Motor neuron (in vitro differentiated cells): Measurements from ENCODE around the gene CHST12. TPM values are rescaled to one million over a fixed set of nuclear protein-coding genes. Genes with fewer than 3 reads are reported as not detected.
"Not testable (repeated sequence)": the region's sequence is repeated elsewhere in the genome, so short reads cannot be mapped to it uniquely, and the experiment has no call there.

ENCODE experiments used
- ATAC-seq, 8 experiments: fragments of 200-7000 bp; cut with Tn5 transposase; replicated peaks in 6 of 8; 2 replicates each; pipeline ENCODE4 v1.8.0; 2021; ENCODE audit warnings: mild to moderate bottlenecking in 8 of 8, moderate library complexity in 8 of 8
- H3K27ac ChIP-seq, 2 donors: fragments of 250-450 bp; sonication (Bioruptor Pico); 2 replicates each; pipeline ENCODE4 v1.9.0; 2021; ENCODE audit warnings: antibody characterized with exemption in 2 of 2, mild to moderate bottlenecking in 2 of 2, moderate library complexity in 1 of 2
- H3K4me1 ChIP-seq, 2 donors: fragments of 250-450 bp; sonication (Bioruptor Pico); replicated peaks in 1 of 2; 2 replicates each; pipeline ENCODE4 v1.6.1; 2021; ENCODE audit warnings: antibody characterized with exemption in 2 of 2, mild to moderate bottlenecking in 2 of 2, moderate library complexity in 1 of 2
- H3K4me3 ChIP-seq, 5 donors: fragments of 250-450 bp; sonication (Bioruptor Pico); 2 replicates each; pipeline ENCODE4 v1.9.0; 2021; ENCODE audit warnings: antibody characterized with exemption in 5 of 5, mild to moderate bottlenecking in 5 of 5, moderate library complexity in 4 of 5
- WGBS, 10 experiments: fragments of 450-650 bp; shearing (Covaris generic); methylation state at CpG; one replicate each; pipeline ENCODE4 v1.0.0; 2022; 5-methylcytosine and 5-hydroxymethylcytosine counted together
- in situ Hi-C, 9 experiments: fragments of 400-800 bp; cut with MboI; loops; one replicate each; pipeline ENCODE4 v1.15.0; 2021; ENCODE audit warnings: low sequenced_read_pairs in 9 of 9, low pct_unique_long_range_greater_than_20kb in 2 of 9; ENCODE audit not compliant: unreplicated experiment in 9 of 9
- total RNA-seq, 8 experiments: library from RNA; unstranded; fragments of 300-600 nt; gene quantifications; 2 replicates each; pipeline versions ENCODE4 v1.2.3 to v1.2.4, GENCODE V29; 2022

CHST12 gene
- total RNA-seq, 8 experiments from 2014 or later = 4.0 to 10.4 (median 7.3) TPM

- WGBS, 10 experiments = 50 to 100% (median 96%) methylated on average over 1 to 5 of the region's 5 CpGs; no CpG with 5 or more reads in 1 of the 10 experiments
- in situ Hi-C loops = no loop called here
- H3K4me3 ChIP-seq = no peak overlapping the region
- no peak overlapping the region for H3K27ac ChIP-seq
- H3K4me1 ChIP-seq = peaks cover 0 to 5% of the 10 kb centered on the region in 2 donors
- no peak for ATAC-seq
Measured at GRCh38 chr7:2416063-2416462, 12.7 kb downstream of the CHST12 start.

GRCh38 chr7:2416650-2417049, 13.2 kb downstream of the CHST12 start:
- in situ Hi-C loops = no loop called here
- ATAC-seq = no peak
- 68 to 100% (median 85%) methylated on average over 2 to 6 of the region's 6 CpGs; no CpG with 5 or more reads in 1 of the 10 experiments for WGBS, 10 experiments
- Histone ChIP-seq H3K27ac (no peak overlapping the region), H3K4me3 (no peak overlapping the region), H3K4me1 (peaks cover 0 to 5% of the 10 kb centered on the region in 2 donors)

- 93 to 100% methylated on average over 2 to 3 of the region's 3 CpGs; no CpG with 5 or more reads in 8 of the 10 experiments for WGBS, 10 experiments
- ATAC-seq, H3K4me3 ChIP-seq, H3K27ac ChIP-seq, H3K4me1 ChIP-seq, in situ Hi-C loops: not testable (repeated sequence)
Measured at GRCh38 chr7:2417178-2417577, 13.8 kb downstream of the CHST12 start.

- ATAC-seq = peak in 3 of 8 experiments; percentile 79 to 97 (median 93)
- no peak overlapping the region for H3K27ac ChIP-seq
- 0 to 100% (median 81%) methylated on average over 1 to 11 of the region's 15 CpGs; no CpG with 5 or more reads in 3 of the 10 experiments for WGBS, 10 experiments
- H3K4me3 ChIP-seq = no peak overlapping the region
- H3K4me1 ChIP-seq = peaks cover 0 to under 1% of the 10 kb centered on the region in 2 donors
- in situ Hi-C loops = no loop called here
Measured at GRCh38 chr7:2417981-2418481, 14.6 kb downstream of the CHST12 start.

- no peak overlapping the region for H3K4me3 ChIP-seq
- WGBS, 10 experiments = 20 to 100% (median 95%) methylated on average over 1 to 6 of the region's 7 CpGs; no CpG with 5 or more reads in 2 of the 10 experiments
- H3K27ac ChIP-seq = no peak overlapping the region
- ATAC-seq = no peak
- no peaks in the 10 kb centered on the region for H3K4me1 ChIP-seq
- in situ Hi-C loops = no loop called here
Measured at GRCh38 chr7:2420216-2420933, 17.0 kb downstream of the CHST12 start.

- WGBS, 10 experiments = 76 to 100% (median 87%) methylated on average over 2 to 8 of the region's 9 CpGs
- in situ Hi-C loops = no loop called here
- no peak for ATAC-seq
- Histone ChIP-seq H3K27ac (no peak overlapping the region), H3K4me1 (no peaks in the 10 kb centered on the region), H3K4me3 (no peak overlapping the region)
Measured at GRCh38 chr7:2421943-2422310, 18.5 kb downstream of the CHST12 start.

- Histone ChIP-seq H3K4me3 (no peak overlapping the region), H3K4me1 (no peaks in the 10 kb centered on the region), H3K27ac (no peak overlapping the region)
- in situ Hi-C loops = no loop called here
- 60 to 93% (median 76%) methylated on average over 1 to 6 of the region's 10 CpGs; no CpG with 5 or more reads in 3 of the 10 experiments for WGBS, 10 experiments
- ATAC-seq = no peak
Measured at GRCh38 chr7:2425749-2426148, 22.3 kb downstream of the CHST12 start.

- H3K27ac ChIP-seq = no peak overlapping the region
- ATAC-seq = peak in 1 of 8 experiments; percentile 41
- no peaks in the 10 kb centered on the region for H3K4me1 ChIP-seq
- H3K4me3 ChIP-seq = no peak overlapping the region
- WGBS, 10 experiments = 71 to 100% (median 90%) methylated on average over 1 to 2 of the region's 3 CpGs; no CpG with 5 or more reads in 4 of the 10 experiments
- in situ Hi-C loops = no loop called here
Measured at GRCh38 chr7:2431260-2431867, 28.0 kb downstream of the CHST12 start.

GRCh38 chr7:2432910-2433712, 29.7 kb downstream of the CHST12 start:
- Histone ChIP-seq H3K4me3 (no peak overlapping the region), H3K27ac (no peak overlapping the region), H3K4me1 (no peaks in the 10 kb centered on the region)
- 60 to 100% (median 97%) methylated on average over 1 to 19 of the region's 85 CpGs; no CpG with 5 or more reads in 3 of the 10 experiments for WGBS, 10 experiments
- no peak for ATAC-seq
- in situ Hi-C loops = no loop called here

- WGBS, 10 experiments = 75 to 100% (median 94%) methylated on average over 2 to 18 of the region's 42 CpGs; no CpG with 5 or more reads in 2 of the 10 experiments
- in situ Hi-C loops = no loop called here
- ATAC-seq = no peak
- no peak overlapping the region for H3K27ac ChIP-seq
- no peaks in the 10 kb centered on the region for H3K4me1 ChIP-seq
- H3K4me3 ChIP-seq = no peak overlapping the region
Measured at GRCh38 chr7:2433713-2434550, 30.5 kb downstream of the CHST12 start.

GRCh38 chr7:2435146-2435545, 31.7 kb downstream of the CHST12 start:
- H3K27ac ChIP-seq = no peak overlapping the region
- in situ Hi-C loops = no loop called here
- H3K4me1 ChIP-seq = no peaks in the 10 kb centered on the region
- no peak for ATAC-seq
- no peak overlapping the region for H3K4me3 ChIP-seq
- WGBS, 10 experiments = 79 to 100% (median 88%) methylated on average over 1 to 5 of the region's 5 CpGs; no CpG with 5 or more reads in 1 of the 10 experiments

GRCh38 chr7:2436341-2437104, 33.1 kb downstream of the CHST12 start:
- in situ Hi-C loops = no loop called here
- H3K27ac ChIP-seq = no peak overlapping the region
- H3K4me3 ChIP-seq = no peak overlapping the region
- H3K4me1 ChIP-seq = peaks cover 9 to 10% of the 10 kb centered on the region in 2 donors
- ATAC-seq = no peak
- WGBS, 10 experiments = 65 to 100% (median 80%) methylated on average over 1 to 15 of the region's 25 CpGs; no CpG with 5 or more reads in 1 of the 10 experiments
